K562 (cell line): ENCODE results near the gene TBL2. TPM values are rescaled to one million over a fixed set of nuclear protein-coding genes. Genes with fewer than 3 reads are reported as not detected.

Experiments used
- ATAC-seq: fragments of 200-7000 bp; cut with Tn5 transposase; 3 replicates; pipeline ENCODE4 v1.9.1; 2020; ENCODE audit warnings: moderate library complexity
- BruUV-seq: library from RNA; stranded (reverse); fragments of 400-500 nt; replicated peaks from 2 replicates; lab custom pipeline; 2021; lab: Mats Ljungman, UMichigan
- CTCF ChIA-PET: fragments of 300-600 bp; formaldehyde crosslinking; extraction: SDS; loops from one replicate; lab custom pipeline; 2021; ENCODE audit warnings: low intra/inter-chr PET ratio; lab: Yijun Ruan, JAX
- POLR2A ChIA-PET: fragments of 300-600, 350-650 bp; sonication (Branson Sonifier 250); formaldehyde crosslinking; extraction: SDS; loops from one replicate; lab custom pipeline; 2021; ENCODE audit warnings: antibody characterized with exemption, inconsistent platforms; lab: Yijun Ruan, JAX
- DNase-seq, 4 experiments: peaks; one replicate each; pipeline versions ENCODE4 v3.0.0 to v3.0.0-alpha.2; 2011 to 2018; ENCODE audit warnings: low spot score in 3 of 4, mixed read lengths in 3 of 4; ENCODE audit errors: extremely low read depth in 1 of 4
- FAIRE-seq: peaks from 2 replicates; lab custom pipeline; 2011; peaks lifted over from hg19 to GRCh38; lab: Jason Lieb, UNC
- H2AFZ ChIP-seq: 2 replicates; pipeline ENCODE4 v1.6.0; 2011; ENCODE audit warnings: low read depth, low read length, control low read depth, inconsistent platforms
- H3K27ac ChIP-seq: fragments of 200-600 bp; 3 replicates; pipeline ENCODE4 v1.8.0; 2011; ENCODE audit warnings: low read depth, mild to moderate bottlenecking, control low read depth, inconsistent platforms, low read length, moderate library complexity, mixed read lengths; ENCODE audit errors: extremely low read depth
- H3K27me3 ChIP-seq, 2 experiments: fragments of 300-600 bp in 1 of 2; 2 replicates in 1 of 2; 3 replicates in 1 of 2; pipeline versions ENCODE4 v1.6.0 to v1.8.0; 2011; ENCODE audit warnings: inconsistent platforms in 2 of 2, low read length in 2 of 2, mild to moderate bottlenecking in 1 of 2, mixed read lengths in 1 of 2, moderate library complexity in 1 of 2; ENCODE audit not compliant: control insufficient read depth in 2 of 2, insufficient read depth in 2 of 2
- H3K36me3 ChIP-seq: fragments of 300-600 bp; 3 replicates; pipeline ENCODE4 v1.8.0; 2011; ENCODE audit warnings: mild to moderate bottlenecking, low read length, inconsistent platforms; ENCODE audit not compliant: control insufficient read depth, insufficient read depth
- H3K4me1 ChIP-seq, 2 experiments: fragments of 200-600 bp in 1 of 2; replicated peaks in 1 of 2; 2 replicates in 1 of 2; 3 replicates in 1 of 2; pipeline versions ENCODE4 v1.5.1 to v1.8.0; 2011; ENCODE audit warnings: inconsistent platforms in 2 of 2, low read length in 2 of 2, mild to moderate bottlenecking in 1 of 2, mixed read lengths in 1 of 2, moderate library complexity in 1 of 2; ENCODE audit not compliant: control insufficient read depth in 2 of 2, insufficient read depth in 2 of 2
- H3K4me2 ChIP-seq: 2 replicates; pipeline ENCODE4 v1.6.1; 2011; ENCODE audit warnings: low read length, control low read depth, inconsistent platforms, mixed read lengths; ENCODE audit not compliant: insufficient read depth
- H3K4me3 ChIP-seq: fragments of 200-600 bp; sonication (generic), shearing (Covaris generic); 2 replicates; pipeline ENCODE4 v1.5.1; 2016; ENCODE audit warnings: control low read depth, inconsistent platforms
- H3K79me2 ChIP-seq: fragments of 200-600 bp; 3 replicates; pipeline ENCODE4 v1.8.0; 2011; ENCODE audit warnings: low read length, inconsistent platforms; ENCODE audit not compliant: control insufficient read depth, insufficient read depth
- H3K9ac ChIP-seq, 2 experiments: 2 replicates each; pipeline versions ENCODE4 v1.6.0 to v1.6.1; 2011; ENCODE audit warnings: low read depth in 2 of 2, low read length in 2 of 2, control low read depth in 1 of 2, inconsistent platforms in 1 of 2, mild to moderate bottlenecking in 1 of 2, mixed read lengths in 1 of 2; ENCODE audit not compliant: insufficient read depth in 1 of 2
- H3K9me1 ChIP-seq: one replicate; pipeline ENCODE4 v1.6.0; 2011; ENCODE audit warnings: inconsistent platforms, mild to moderate bottlenecking, low read length, moderate library complexity; ENCODE audit not compliant: control insufficient read depth, insufficient read depth
- H3K9me3 ChIP-seq: replicated peaks from 2 replicates; pipeline ENCODE4 v1.5.1; 2011; ENCODE audit warnings: low read depth, low read length, inconsistent platforms; ENCODE audit not compliant: control insufficient read depth, insufficient read depth
- H4K20me1 ChIP-seq: replicated peaks from 2 replicates; pipeline ENCODE4 v1.6.1; 2011; ENCODE audit warnings: low read length, inconsistent platforms, mixed read lengths; ENCODE audit not compliant: control insufficient read depth, insufficient read depth
- ARHGAP35 ChIP-seq: fragments of 450-650 bp; IDR thresholded peaks from 2 replicates; pipeline ENCODE4 v1.6.1; 2018; ENCODE audit not compliant: partially characterized antibody
- EHMT2 ChIP-seq: fragments of 450-650 bp; IDR thresholded peaks from 2 replicates; pipeline ENCODE4 v1.6.1; 2018; ENCODE audit warnings: antibody characterized with exemption
- EP400 ChIP-seq: fragments of 450-650 bp; IDR thresholded peaks from 2 replicates; pipeline ENCODE4 v1.6.1; 2017; ENCODE audit warnings: antibody characterized with exemption, mild to moderate bottlenecking, moderate library complexity
- ESRRA ChIP-seq: fragments of 450-650 bp; IDR thresholded peaks from 2 replicates; pipeline ENCODE4 v1.6.1; 2014; ENCODE audit warnings: low read depth, mild to moderate bottlenecking, moderate library complexity, borderline replicate concordance
- HBP1 ChIP-seq: fragments of 450-650 bp; formaldehyde crosslinking; IDR thresholded peaks from 2 replicates; pipeline ENCODE4 v1.4.0; 2022; ENCODE audit warnings: missing genetic modification characterization
- HLTF ChIP-seq: fragments of 450-650 bp; IDR thresholded peaks from 2 replicates; pipeline ENCODE4 v1.6.1; 2016
- HMBOX1 ChIP-seq: sonication (generic); IDR thresholded peaks from 2 replicates; pipeline ENCODE4 v1.6.1; 2016
- KDM5B ChIP-seq: fragments of 200-600 bp; sonication (generic); IDR thresholded peaks from 2 replicates; pipeline ENCODE4 v1.6.1; 2012; ENCODE audit warnings: low read depth, mild to moderate bottlenecking, moderate library complexity, low read length, control low read depth, inconsistent platforms; ENCODE audit not compliant: insufficient replicate concordance
- LARP7 ChIP-seq: fragments of 450-650 bp; IDR thresholded peaks from 2 replicates; pipeline ENCODE4 v1.6.1; 2016
- OTX1 ChIP-seq: fragments of 450-650 bp; formaldehyde crosslinking; IDR thresholded peaks from 2 replicates; pipeline ENCODE4 v1.4.0; 2022; ENCODE audit warnings: mild to moderate bottlenecking
- SMAD2 ChIP-seq: fragments of 150-350 bp; IDR thresholded peaks from 2 replicates; pipeline ENCODE4 v1.6.1; 2014; ENCODE audit warnings: low read depth, mild to moderate bottlenecking, low read length
- SUPT5H ChIP-seq: fragments of 450-650 bp; IDR thresholded peaks from 2 replicates; pipeline ENCODE4 v1.6.1; 2016
- ZBTB26 ChIP-seq: fragments of 450-650 bp; formaldehyde crosslinking; IDR thresholded peaks from 2 replicates; pipeline ENCODE4 v1.4.0; 2022; ENCODE audit warnings: missing genetic modification characterization
- ZNF354B ChIP-seq: fragments of 250-450 bp; sonication (Bioruptor Pico); IDR thresholded peaks from 2 replicates; pipeline ENCODE4 v1.4.0; 2020
- WGBS: fragments of 100-300 bp; shearing (Covaris generic); methylation state at CpG from one replicate; pipeline ENCODE4 v1.1.6; 2016; ENCODE audit warnings: low coverage, mixed read lengths; ENCODE audit not compliant: insufficient coverage; ENCODE audit errors: missing lambda C conversion rate; 5-methylcytosine and 5-hydroxymethylcytosine counted together
- in situ Hi-C: fragments of 300-500 bp; cut with MboI; formaldehyde crosslinking; loops from 4 replicates; pipeline ENCODE4 v1.15.0; 2018; ENCODE audit warnings: inconsistent platforms, mixed read lengths
- intact Hi-C: fragments of 100-400 bp; cut with micrococcal nuclease; formaldehyde crosslinking; loops from 2 replicates; pipeline ENCODE4 v1.14.2; 2022
- polyA plus RNA-seq, 8 experiments: library from polyadenylated mRNA; depleted of rRNA in 4 of 8; stranded (reverse) in 5 of 8; unstranded in 3 of 8; fragments of >200 nt; fragmentation: Nextera tagmentation in 2 of 8; fragmentation: Illumina TruSeq in 1 of 8; extraction: Ambion mirVana in 2 of 8; extraction: Trizol in 1 of 8; gene quantifications; 2 replicates each; pipeline versions ENCODE4 v1.2.1 to v1.2.3, GENCODE V29; 2011 to 2014; ENCODE audit warnings: inconsistent platforms in 1 of 8, missing spikeins in 1 of 8
- total RNA-seq, 7 experiments: library from RNA; depleted of rRNA in 6 of 7; stranded (reverse); fragments of >200 nt in 6 of 7; fragmentation: Illumina TruSeq in 2 of 7; extraction: Trizol in 2 of 7; gene quantifications; 2 replicates each; pipeline versions ENCODE4 v1.2.1 to v1.2.3, GENCODE V29; 2011 to 2021; ENCODE audit warnings: low replicate concordance in 1 of 7
- TF ChIP-seq, protein P1 (sequence below): fragments of 450-650 bp; formaldehyde crosslinking; conservative IDR thresholded peaks from 2 replicates; pipeline ENCODE4 v1.4.0; 2022; ENCODE audit warnings: mild to moderate bottlenecking, missing genetic modification characterization

Gene TBL2
- total and polyA plus RNA-seq, 9 of the 15 experiments (the other 6 are each of a cell fraction or from before 2014, with no cell fraction given), result 2.5 to 123 (median 49.2) TPM

DNA sequence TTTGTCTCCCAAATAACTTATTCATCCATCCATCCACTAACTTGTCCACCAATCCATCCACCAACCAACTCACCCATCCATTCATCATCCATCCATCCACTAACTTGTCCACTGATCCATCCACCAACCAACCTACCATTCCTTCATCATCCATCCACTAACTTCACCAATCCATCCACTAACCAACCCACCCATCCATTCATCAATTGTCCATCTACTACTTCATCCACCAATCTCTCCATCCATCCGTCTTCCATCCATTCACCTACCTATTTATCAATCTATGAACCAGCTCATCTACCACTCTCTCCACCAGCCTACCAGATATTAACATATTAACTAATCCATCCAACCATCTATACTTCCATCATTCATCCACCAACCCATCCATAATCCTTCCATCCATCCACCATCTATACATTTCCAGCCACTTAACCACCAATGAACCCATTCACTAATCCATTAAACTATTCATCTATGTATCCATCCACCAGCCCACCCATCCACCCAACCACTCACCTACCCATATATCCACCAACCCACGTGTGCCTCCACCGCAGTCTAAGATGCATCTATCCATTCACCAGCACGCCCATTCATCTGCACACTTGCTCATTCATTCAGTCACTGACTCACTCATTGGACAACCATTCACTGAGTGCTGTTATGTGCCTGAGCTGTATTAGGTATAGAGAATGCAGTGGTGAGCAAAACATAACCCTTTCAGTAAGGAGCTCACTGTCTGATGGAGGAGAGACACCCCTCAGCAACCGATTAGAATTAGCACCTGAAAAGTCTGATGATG lies 19.8 kb upstream of the TBL2 start:
- FAIRE-seq (peak; percentile 73), ATAC-seq (no peak), DNase-seq (no peak)
- Histone ChIP-seq H3K4me3 (no peak overlapping the region), H2AFZ (no peak overlapping the region), H3K79me2 (no peaks in the 10 kb centered on the region), H4K20me1 (no peaks in the 10 kb centered on the region), H3K27me3 (no peaks in the 10 kb centered on the region; a peak in 1 of 5 replicates), H3K4me1 (peaks cover 0 to 54% of the 10 kb centered on the region in 2 experiments; a peak in 3 of 5 replicates), H3K27ac (no peak overlapping the region), H3K9me3 (no peaks in the 10 kb centered on the region), H3K9ac (no peak overlapping the region), H3K4me2 (no peak overlapping the region), H3K36me3 (no peaks in the 10 kb centered on the region), H3K9me1 (no peaks in the 10 kb centered on the region)
- POLR2A ChIA-PET, result interaction anchor here (0.5 to 1.0 kb wide), 2 partner anchors 76 to 122 kb away, joined by 3 to 4 read pairs; partner anchors contain the start of gene BAZ1B
- 10% methylated on average over 5 of the region's 5 CpGs for WGBS
- intact Hi-C loops, result no loop called here
- CTCF ChIA-PET, result no interaction called here
- no TSS peak for BruUV-seq
- in situ Hi-C loops, result no loop called here
- TF ChIP-seq ZNF354B (no peak), HMBOX1 (peak; percentile 89), SMAD2 (no peak), ARHGAP35 (peak; percentile 13), EHMT2 (peak; percentile 78; the same call in 1 of the 2 replicates), LARP7 (0 out of 2 replicates have a peak, but pooled peaks have one; percentile 55), EP400 (no peak), SUPT5H (0 out of 2 replicates have a peak, but pooled peaks have one; percentile 31), ESRRA (no peak), OTX1 (CRISPR knock-in tag) (peak; percentile 68; the same call in 1 of the 2 replicates), HLTF (peak; percentile 57; the same call in 1 of the 2 replicates), HBP1 (CRISPR knock-in tag) (0 out of 2 replicates have a peak, but pooled peaks have one; percentile 18), KDM5B (no peak), ZBTB26 (CRISPR knock-in tag) (peak; percentile 73; the same call in 1 of the 2 replicates)
- TF ChIP-seq, protein P1, sequence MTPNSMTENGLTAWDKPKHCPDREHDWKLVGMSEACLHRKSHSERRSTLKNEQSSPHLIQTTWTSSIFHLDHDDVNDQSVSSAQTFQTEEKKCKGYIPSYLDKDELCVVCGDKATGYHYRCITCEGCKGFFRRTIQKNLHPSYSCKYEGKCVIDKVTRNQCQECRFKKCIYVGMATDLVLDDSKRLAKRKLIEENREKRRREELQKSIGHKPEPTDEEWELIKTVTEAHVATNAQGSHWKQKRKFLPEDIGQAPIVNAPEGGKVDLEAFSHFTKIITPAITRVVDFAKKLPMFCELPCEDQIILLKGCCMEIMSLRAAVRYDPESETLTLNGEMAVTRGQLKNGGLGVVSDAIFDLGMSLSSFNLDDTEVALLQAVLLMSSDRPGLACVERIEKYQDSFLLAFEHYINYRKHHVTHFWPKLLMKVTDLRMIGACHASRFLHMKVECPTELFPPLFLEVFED (CRISPR knock-in tag), result 0 out of 2 replicates have a peak, but pooled peaks have one; percentile 70
